MV-4-11 (cell line): ENCODE measurements around the gene CXXC1.

ENCODE experiments used
- DNase-seq: peaks from one replicate; lab custom pipeline; 2025; lab: John Stamatoyannopoulos, UW

Gene CXXC1

GRCh38 chr18:50287441-50288347, at the start of gene CXXC1:
Gene CXXC1 (minus strand): TSS chr18:50287692. CDS start chr18:50287589, 103 bp downstream.
- peak; percentile 100 for DNase-seq

- peak; percentile 80 for DNase-seq
Observed at GRCh38 chr18:50334546-50335152, 47.2 kb upstream of the CXXC1 start.

GRCh38 chr18:50331691-50332090, 44.2 kb upstream of the CXXC1 start:
- DNase-seq = no peak

- no peak for DNase-seq
Observed at GRCh38 chr18:50330176-50330575, 42.7 kb upstream of the CXXC1 start.

- no peak for DNase-seq
Observed at GRCh38 chr18:50327983-50328382, 40.5 kb upstream of the CXXC1 start.

GRCh38 chr18:50320719-50321118, 33.2 kb upstream of the CXXC1 start:
- peak; percentile 36 for DNase-seq

- no peak for DNase-seq
Observed at GRCh38 chr18:50315100-50315871, 27.8 kb upstream of the CXXC1 start.

- no peak for DNase-seq
Observed at GRCh38 chr18:50313873-50314460, 26.5 kb upstream of the CXXC1 start.

GRCh38 chr18:50313031-50313607, 25.6 kb upstream of the CXXC1 start:
- DNase-seq = peak; percentile 66

- DNase-seq = peak; percentile 84
Observed at GRCh38 chr18:50312296-50313030, 25.0 kb upstream of the CXXC1 start.

GRCh38 chr18:50311650-50312049, 24.2 kb upstream of the CXXC1 start:
- DNase-seq = peak; percentile 20

GRCh38 chr18:50310080-50310479, 22.6 kb upstream of the CXXC1 start:
- peak; percentile 69 for DNase-seq

- DNase-seq = peak; percentile 67
Observed at GRCh38 chr18:50308851-50309250, 21.4 kb upstream of the CXXC1 start.

GRCh38 chr18:50307738-50308470, 20.4 kb upstream of the CXXC1 start:
- DNase-seq = peak; percentile 100

- no peak for DNase-seq
Observed at GRCh38 chr18:50307400-50307737, 19.9 kb upstream of the CXXC1 start.

GRCh38 chr18:50306944-50307343, 19.5 kb upstream of the CXXC1 start:
- DNase-seq = peak; percentile 65

- no peak for DNase-seq
Observed at GRCh38 chr18:50301074-50301473, 13.6 kb upstream of the CXXC1 start.

GRCh38 chr18:50299626-50300388, 12.3 kb upstream of the CXXC1 start:
- no peak for DNase-seq

- DNase-seq = no peak
Observed at GRCh38 chr18:50298443-50299284, 11.2 kb upstream of the CXXC1 start.
